HepG2 (cell line): Measurements from ENCODE around the gene JAGN1. TPM values are rescaled to one million over a fixed set of nuclear protein-coding genes. Genes with fewer than 3 reads are reported as not detected.

Experiments used
- CEBPZ ChIP-seq: IDR thresholded peaks from 2 replicates; pipeline ENCODE4 v1.6.1; 2012; ENCODE audit warnings: low read length, improper control_type of control experiment
- CERS6 ChIP-seq: sonication (generic); formaldehyde crosslinking; IDR thresholded peaks from 2 replicates; pipeline ENCODE4 v1.5.0; 2020; ENCODE audit warnings: missing genetic modification reagents
- FOSL2 ChIP-seq: sonication (generic); formaldehyde crosslinking; IDR thresholded peaks from 2 replicates; pipeline ENCODE4 v1.4.0; 2020; ENCODE audit warnings: missing genetic modification reagents
- KAT2B ChIP-seq: fragments of 150-350 bp; IDR thresholded peaks from 2 replicates; pipeline ENCODE4 v1.6.1; 2014; ENCODE audit warnings: low read depth, low read length, borderline replicate concordance
- MED13 ChIP-seq: sonication (generic); formaldehyde crosslinking; IDR thresholded peaks from 2 replicates; pipeline ENCODE4 v1.5.0; 2020; ENCODE audit warnings: missing genetic modification reagents
- NKX3-1 ChIP-seq: sonication (generic); formaldehyde crosslinking; IDR thresholded peaks from 2 replicates; pipeline ENCODE4 v1.5.0; 2020; ENCODE audit warnings: missing genetic modification reagents
- NR2F6 ChIP-seq, 2 experiments: IDR thresholded peaks; 2 replicates each; pipeline ENCODE4 v1.6.1; 2016; ENCODE audit warnings: antibody characterized with exemption in 1 of 2, mild to moderate bottlenecking in 1 of 2
- PAF1 ChIP-seq: IDR thresholded peaks from 2 replicates; pipeline ENCODE4 v1.6.1; 2016; ENCODE audit warnings: missing genetic modification reagents, missing compliant biosample characterization
- REST ChIP-seq, 2 experiments: IDR thresholded peaks; 2 replicates each; pipeline ENCODE4 v1.6.1; 2011 to 2012; ENCODE audit warnings: low read length in 2 of 2, borderline replicate concordance in 1 of 2, low read depth in 1 of 2, mild to moderate bottlenecking in 1 of 2, moderate library complexity in 1 of 2
- STAG1 ChIP-seq: sonication (generic); formaldehyde crosslinking; IDR thresholded peaks from 2 replicates; pipeline ENCODE4 v1.4.0; 2020; ENCODE audit warnings: missing genetic modification reagents
- YEATS4 ChIP-seq: sonication (generic); formaldehyde crosslinking; IDR thresholded peaks from 2 replicates; pipeline ENCODE4 v1.4.0; 2020; ENCODE audit warnings: missing genetic modification reagents, borderline replicate concordance
- ZBTB20 ChIP-seq: sonication (generic); formaldehyde crosslinking; IDR thresholded peaks from 2 replicates; pipeline ENCODE4 v1.8.1; 2023; ENCODE audit warnings: missing genetic modification reagents, low read depth, mild to moderate bottlenecking, borderline replicate concordance
- ZBTB7A ChIP-seq: sonication (generic); formaldehyde crosslinking; IDR thresholded peaks from 2 replicates; pipeline ENCODE4 v1.8.0; 2022; ENCODE audit warnings: mild to moderate bottlenecking, missing genetic modification reagents
- ZNF12 ChIP-seq: sonication (generic); formaldehyde crosslinking; IDR thresholded peaks from 2 replicates; pipeline ENCODE4 v1.5.0; 2020; ENCODE audit warnings: missing genetic modification reagents
- ZNF225 ChIP-seq: sonication (generic); formaldehyde crosslinking; IDR thresholded peaks from 2 replicates; pipeline ENCODE4 v1.4.0; 2020; ENCODE audit warnings: mild to moderate bottlenecking, missing genetic modification reagents
- ZNF260 ChIP-seq: sonication (generic); formaldehyde crosslinking; IDR thresholded peaks from 2 replicates; pipeline ENCODE4 v1.4.0; 2020; ENCODE audit warnings: missing genetic modification reagents, low read depth, mild to moderate bottlenecking, borderline replicate concordance
- ZNF563 ChIP-seq: sonication (generic); formaldehyde crosslinking; IDR thresholded peaks from 2 replicates; pipeline ENCODE4 v1.8.0; 2022; ENCODE audit warnings: mild to moderate bottlenecking, moderate library complexity, missing genetic modification reagents
- ZNF644 ChIP-seq: IDR thresholded peaks from 2 replicates; pipeline ENCODE4 v1.6.1; 2016; ENCODE audit warnings: low read depth
- ZNF703 ChIP-seq: sonication (generic); formaldehyde crosslinking; IDR thresholded peaks from 2 replicates; pipeline ENCODE4 v1.5.1; 2020; ENCODE audit warnings: missing genetic modification reagents, mild to moderate bottlenecking, moderate library complexity, borderline replicate concordance
- ZNF746 ChIP-seq: sonication (generic); formaldehyde crosslinking; IDR thresholded peaks from 2 replicates; pipeline ENCODE4 v1.8.0; 2022; ENCODE audit warnings: mild to moderate bottlenecking, missing genetic modification reagents
- polyA plus RNA-seq, 8 experiments: library from polyadenylated mRNA; depleted of rRNA in 3 of 8; stranded (reverse) in 7 of 8; unstranded in 1 of 8; fragments of >200 nt; fragmentation: Illumina TruSeq in 4 of 8; extraction: Trizol in 4 of 8; gene quantifications; 2 replicates each; pipeline versions ENCODE4 v1.2.1 to v1.2.3, GENCODE V29; 2011 to 2016; ENCODE audit warnings: low read depth in 4 of 8, missing spikeins in 1 of 8, mixed read lengths in 1 of 8; ENCODE audit not compliant: insufficient read depth in 1 of 8
- total RNA-seq, 5 experiments: library from RNA; depleted of rRNA; stranded (reverse); fragments of >200 nt; fragmentation: Illumina TruSeq; extraction: Trizol; gene quantifications; 2 replicates each; pipeline ENCODE4 v1.2.3, GENCODE V29; 2016; ENCODE audit warnings: low read depth in 1 of 5

The JAGN1 gene
- total and polyA plus RNA-seq, 2 of the 13 experiments (the other 11 are each of a cell fraction or from before 2014, with no cell fraction given) = 49.9 to 50.9 TPM

- no peak for TF ChIP-seq ZNF225 (CRISPR knock-in tag)
- TF ChIP-seq FOSL2 (CRISPR knock-in tag) = no peak
- TF ChIP-seq YEATS4 (CRISPR knock-in tag) = 0 out of 2 replicates have a peak, but pooled peaks have one; percentile 49
- no peak for TF ChIP-seq CERS6 (CRISPR knock-in tag)
- TF ChIP-seq MED13 = no peak
- TF ChIP-seq ZBTB7A (CRISPR knock-in tag) = no peak
- TF ChIP-seq NKX3-1 (CRISPR knock-in tag) = no peak
- no peak for TF ChIP-seq ZNF563 (CRISPR knock-in tag)
- no peak for TF ChIP-seq ZNF12
- TF ChIP-seq NR2F6 (IDR thresholded peaks at IDR 0.05) = no peak
- peak; percentile 5; the same call in 1 of the 2 replicates for TF ChIP-seq NR2F6 (CRISPR knock-in tag; IDR thresholded peaks at IDR 0.05)
- TF ChIP-seq REST (IDR thresholded peaks at IDR 0.05; ENCODE audit: borderline replicate concordance in 1 of 2, low read depth in 1 of 2, low read length in 2 of 2) = no peak
- TF ChIP-seq KAT2B = no peak
- no peak for TF ChIP-seq CEBPZ
- no peak for TF ChIP-seq PAF1 (CRISPR knock-in tag)
- TF ChIP-seq ZNF260 (CRISPR knock-in tag) = no peak
- TF ChIP-seq STAG1 (CRISPR knock-in tag) = no peak
- TF ChIP-seq ZNF746 (CRISPR knock-in tag) = no peak
- no peak for TF ChIP-seq ZNF644 (CRISPR knock-in tag)
- no peak for TF ChIP-seq ZNF703
- TF ChIP-seq ZBTB20 (CRISPR knock-in tag) = peak; percentile 69; the same call in 1 of the 2 replicates
Measured at GRCh38 chr3:9843715-9844438, 46.5 kb upstream of the JAGN1 start, which contains the start of gene RPUSD3 (continued).
